Smooth muscle cell (in vitro differentiated cells): ENCODE results near the gene PSD4. TPM values are rescaled to one million over a fixed set of nuclear protein-coding genes. Genes with fewer than 3 reads are reported as not detected.

Experiments used
- DNase-seq: peaks from one replicate; lab custom pipeline; 2025; ENCODE audit not compliant: unreplicated experiment; lab: John Stamatoyannopoulos, UW
- H2AFZ ChIP-seq: fragments of 200-600 bp; sonication (generic); 2 replicates; pipeline ENCODE4 v1.6.0; 2016; ENCODE audit warnings: antibody characterized with exemption, low read depth, mild to moderate bottlenecking
- H3F3A ChIP-seq: fragments of 200-600 bp; sonication (generic); 2 replicates; pipeline ENCODE4 v1.6.0; 2017; ENCODE audit warnings: antibody characterized with exemption, low read depth
- H3K27ac ChIP-seq: fragments of 200-600 bp; sonication (generic); 2 replicates; pipeline ENCODE4 v1.5.1; 2016; ENCODE audit warnings: low read depth, mild to moderate bottlenecking
- H3K27me3 ChIP-seq: fragments of 200-600 bp; sonication (generic); 2 replicates; pipeline ENCODE4 v1.6.1; 2016; ENCODE audit warnings: low read depth, mild to moderate bottlenecking
- H3K36me3 ChIP-seq: fragments of 200-600 bp; sonication (generic); 2 replicates; pipeline ENCODE4 v1.5.1; 2016; ENCODE audit warnings: low read depth
- H3K4me1 ChIP-seq: fragments of 200-600 bp; sonication (generic); 2 replicates; pipeline ENCODE4 v1.5.1; 2016; ENCODE audit warnings: low read depth
- H3K4me2 ChIP-seq: fragments of 200-600 bp; sonication (generic); 2 replicates; pipeline ENCODE4 v1.6.0; 2016; ENCODE audit warnings: mild to moderate bottlenecking
- H3K4me3 ChIP-seq: fragments of 200-600 bp; sonication (generic); 2 replicates; pipeline ENCODE4 v1.5.1; 2016; ENCODE audit warnings: mild to moderate bottlenecking
- H3K79me2 ChIP-seq: fragments of 200-600 bp; sonication (generic); 2 replicates; pipeline ENCODE4 v1.6.0; 2016; ENCODE audit warnings: low read depth, mild to moderate bottlenecking
- H3K9ac ChIP-seq: fragments of 200-600 bp; sonication (generic); 2 replicates; pipeline ENCODE4 v1.6.0; 2016; ENCODE audit warnings: low read depth
- H3K9me3 ChIP-seq: fragments of 200-600 bp; sonication (generic); replicated peaks from 2 replicates; pipeline ENCODE4 v1.5.1; 2016; ENCODE audit warnings: low read depth
- H4K20me1 ChIP-seq: fragments of 200-600 bp; sonication (generic); 2 replicates; pipeline ENCODE4 v1.6.0; 2016; ENCODE audit warnings: low read depth
- WGBS: methylation state at CpG from one replicate; pipeline ENCODE4 v1.1.7; 2016; ENCODE audit warnings: low lambda C conversion rate; 5-methylcytosine and 5-hydroxymethylcytosine counted together
- polyA plus RNA-seq: library from polyadenylated mRNA; unstranded; fragments of >200 nt; fragmentation: Nextera tagmentation; extraction: Ambion mirVana; gene quantifications from 2 replicates; pipeline ENCODE4 v1.2.1, GENCODE V29; 2016
- total RNA-seq: library from RNA; depleted of rRNA; stranded (reverse); fragments of >200 nt; gene quantifications from 2 replicates; pipeline ENCODE4 v1.2.3, GENCODE V29; 2014
- TF ChIP-seq, protein P1 (sequence below): fragments of 200-600 bp; sonication (generic); IDR thresholded peaks from 2 replicates; pipeline ENCODE4 v1.5.1; 2017; ENCODE audit warnings: borderline replicate concordance, mild to moderate bottlenecking, antibody characterized with exemption; ENCODE audit not compliant: insufficient read depth, poor library complexity, severe bottlenecking

The PSD4 gene
- total and polyA plus RNA-seq, 2 experiments from 2014 or later = 7.3 to 7.8 TPM

DNA sequence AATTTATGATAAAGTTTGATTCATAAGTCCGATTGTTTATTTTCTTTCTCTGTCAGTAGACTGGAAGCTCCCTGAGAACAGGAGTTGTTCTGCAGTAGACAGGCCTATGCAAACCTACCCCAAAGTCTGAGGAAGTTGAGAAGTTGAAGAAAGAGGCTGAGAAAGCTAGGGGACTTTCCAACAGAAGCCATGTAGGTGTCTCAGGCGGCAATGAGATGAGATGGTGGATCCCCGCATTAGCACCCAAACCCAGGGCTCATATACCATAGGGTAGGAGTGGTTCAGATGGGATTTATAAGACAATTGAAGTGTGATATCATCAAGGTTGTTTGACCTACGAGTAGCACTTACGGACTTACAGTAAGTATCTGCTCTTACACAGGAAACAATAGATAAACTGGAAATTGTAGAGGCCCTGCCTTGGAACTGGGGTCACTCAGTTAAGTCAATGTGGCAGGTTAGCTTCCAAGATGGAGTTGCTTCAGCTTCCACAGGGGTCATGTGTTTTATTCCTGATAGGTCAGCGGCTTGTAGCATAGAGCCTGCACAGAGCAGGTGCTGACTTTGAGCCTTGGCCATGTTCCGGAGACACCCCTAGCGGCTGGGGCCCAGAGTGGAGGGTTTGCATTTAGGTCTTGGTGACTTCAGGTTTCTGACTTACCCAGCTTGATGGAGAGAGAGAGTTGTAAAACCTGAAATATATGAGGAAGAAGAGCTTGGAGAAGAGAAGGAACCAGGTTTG, 2.3 kb upstream of the PSD4 start:
- H3K27me3 ChIP-seq = no peaks in the 10 kb centered on the region
- DNase-seq = no peak
- H3K27ac ChIP-seq = no peak overlapping the region
- H4K20me1 ChIP-seq = no peaks in the 10 kb centered on the region
- TF ChIP-seq, protein P1, sequence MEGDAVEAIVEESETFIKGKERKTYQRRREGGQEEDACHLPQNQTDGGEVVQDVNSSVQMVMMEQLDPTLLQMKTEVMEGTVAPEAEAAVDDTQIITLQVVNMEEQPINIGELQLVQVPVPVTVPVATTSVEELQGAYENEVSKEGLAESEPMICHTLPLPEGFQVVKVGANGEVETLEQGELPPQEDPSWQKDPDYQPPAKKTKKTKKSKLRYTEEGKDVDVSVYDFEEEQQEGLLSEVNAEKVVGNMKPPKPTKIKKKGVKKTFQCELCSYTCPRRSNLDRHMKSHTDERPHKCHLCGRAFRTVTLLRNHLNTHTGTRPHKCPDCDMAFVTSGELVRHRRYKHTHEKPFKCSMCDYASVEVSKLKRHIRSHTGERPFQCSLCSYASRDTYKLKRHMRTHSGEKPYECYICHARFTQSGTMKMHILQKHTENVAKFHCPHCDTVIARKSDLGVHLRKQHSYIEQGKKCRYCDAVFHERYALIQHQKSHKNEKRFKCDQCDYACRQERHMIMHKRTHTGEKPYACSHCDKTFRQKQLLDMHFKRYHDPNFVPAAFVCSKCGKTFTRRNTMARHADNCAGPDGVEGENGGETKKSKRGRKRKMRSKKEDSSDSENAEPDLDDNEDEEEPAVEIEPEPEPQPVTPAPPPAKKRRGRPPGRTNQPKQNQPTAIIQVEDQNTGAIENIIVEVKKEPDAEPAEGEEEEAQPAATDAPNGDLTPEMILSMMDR = no peak
- no peaks in the 10 kb centered on the region for H3K4me1 ChIP-seq
- H3K36me3 ChIP-seq = no peaks in the 10 kb centered on the region
- no peak overlapping the region for H3K9ac ChIP-seq
- no peaks in the 10 kb centered on the region for H3K9me3 ChIP-seq
- H3K79me2 ChIP-seq = no peaks in the 10 kb centered on the region
- 96% methylated on average over 8 of the region's 8 CpGs for WGBS
- no peaks in the 10 kb centered on the region for H3F3A ChIP-seq
- H3K4me2 ChIP-seq = no peak overlapping the region
- H2AFZ ChIP-seq = no peak overlapping the region
- no peak overlapping the region for H3K4me3 ChIP-seq

DNA sequence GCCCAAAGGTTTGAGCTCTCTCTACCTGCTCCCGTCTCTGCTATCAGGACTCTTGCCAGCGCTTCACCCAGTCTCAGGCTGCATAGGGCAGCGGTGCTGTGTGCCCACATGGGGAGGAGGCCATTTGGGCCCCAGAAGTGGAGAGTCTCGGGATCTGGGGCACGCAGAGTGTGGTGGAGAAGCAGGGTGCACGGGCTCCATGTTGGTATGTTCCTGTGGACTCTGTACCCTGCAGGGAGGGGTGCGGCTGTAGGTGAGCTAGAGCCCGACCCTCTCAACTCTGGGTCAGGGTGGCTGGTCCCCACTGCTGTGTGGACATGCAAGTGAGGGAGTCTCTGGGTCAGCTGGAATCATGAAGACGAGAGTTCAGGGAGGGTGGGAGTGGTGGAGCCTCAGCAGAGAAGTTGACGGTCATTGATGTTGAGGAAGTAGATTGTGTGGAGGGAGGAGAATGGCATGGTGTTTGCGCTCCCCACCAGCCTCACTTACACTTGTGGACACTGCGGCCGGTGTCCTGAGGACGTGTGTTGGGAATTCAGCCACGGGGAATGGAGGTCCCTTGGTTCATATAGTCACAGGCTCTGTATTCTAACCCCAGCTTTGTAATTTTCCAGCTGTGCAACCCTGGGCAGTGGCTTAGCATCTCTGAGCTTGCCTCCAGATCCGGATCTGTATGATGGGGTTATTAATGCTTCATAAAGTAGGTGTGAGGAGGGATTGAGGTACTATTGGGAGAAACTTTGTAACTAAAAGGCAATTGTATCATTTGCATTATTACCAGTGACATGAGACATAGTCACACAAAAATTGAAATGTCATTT, 840 bp upstream of the PSD4 start:
- no peaks in the 10 kb centered on the region for H3K36me3 ChIP-seq
- no peak overlapping the region for H3K4me3 ChIP-seq
- no peaks in the 10 kb centered on the region for H3K79me2 ChIP-seq
- no peaks in the 10 kb centered on the region for H3F3A ChIP-seq
- H3K4me2 ChIP-seq = no peak overlapping the region
- no peak overlapping the region for H3K27ac ChIP-seq
- H2AFZ ChIP-seq = no peak overlapping the region
- no peaks in the 10 kb centered on the region for H3K27me3 ChIP-seq
- WGBS = 88% methylated on average over 16 of the region's 16 CpGs
- no peaks in the 10 kb centered on the region for H3K9me3 ChIP-seq
- no peak overlapping the region for H3K9ac ChIP-seq
- TF ChIP-seq, protein P1 = no peak
- no peak for DNase-seq
- H4K20me1 ChIP-seq = no peaks in the 10 kb centered on the region
- H3K4me1 ChIP-seq = no peaks in the 10 kb centered on the region

DNA sequence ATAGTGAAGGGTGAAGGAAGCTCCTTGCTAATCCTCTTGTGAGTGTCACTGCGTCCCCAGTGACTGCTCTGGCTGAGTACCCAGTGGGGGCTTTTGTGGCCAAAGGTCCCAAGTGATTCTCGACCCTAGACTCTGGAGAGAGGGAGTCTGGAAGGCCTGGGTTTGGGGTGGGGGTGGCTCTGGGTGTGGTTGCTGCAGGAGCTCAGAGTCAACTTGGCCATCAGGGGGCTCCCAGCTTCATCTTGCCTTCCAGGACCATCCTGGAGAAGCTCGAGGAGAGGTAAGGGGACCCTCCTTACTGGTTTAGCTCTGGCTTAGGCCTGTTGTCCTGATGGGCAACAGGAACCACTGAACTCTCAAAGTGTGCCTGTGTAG, 592 bp downstream of the PSD4 start:
- no peaks in the 10 kb centered on the region for H3K9me3 ChIP-seq
- no peaks in the 10 kb centered on the region for H3K27me3 ChIP-seq
- H3F3A ChIP-seq = no peaks in the 10 kb centered on the region
- no peak overlapping the region for H2AFZ ChIP-seq
- no peak overlapping the region for H3K9ac ChIP-seq
- H3K4me3 ChIP-seq = no peak overlapping the region
- no peaks in the 10 kb centered on the region for H3K79me2 ChIP-seq
- no peaks in the 10 kb centered on the region for H3K36me3 ChIP-seq
- TF ChIP-seq, protein P1 = no peak
- 87% methylated on average over 3 of the region's 3 CpGs for WGBS
- H3K27ac ChIP-seq = no peak overlapping the region
- no peaks in the 10 kb centered on the region for H4K20me1 ChIP-seq
- no peaks in the 10 kb centered on the region for H3K4me1 ChIP-seq
- no peak overlapping the region for H3K4me2 ChIP-seq
- DNase-seq = no peak
